RPMI7951 (cell line): Measurements from ENCODE around the gene PALMD. TPM values are rescaled to one million over a fixed set of nuclear protein-coding genes. Genes with fewer than 3 reads are reported as not detected.

Source experiments
- DNase-seq: peaks from one replicate; pipeline ENCODE4 v3.0.0-alpha.2; 2012; ENCODE audit warnings: low read depth
- total RNA-seq: library from RNA; depleted of rRNA; stranded (reverse); fragments of >200 nt; shearing (Covaris generic); gene quantifications from 2 replicates; pipeline ENCODE4 v1.2.3, GENCODE V29; 2014

Gene PALMD
- total RNA-seq, 1 experiment from 2014 or later = 1.3 TPM

DNA sequence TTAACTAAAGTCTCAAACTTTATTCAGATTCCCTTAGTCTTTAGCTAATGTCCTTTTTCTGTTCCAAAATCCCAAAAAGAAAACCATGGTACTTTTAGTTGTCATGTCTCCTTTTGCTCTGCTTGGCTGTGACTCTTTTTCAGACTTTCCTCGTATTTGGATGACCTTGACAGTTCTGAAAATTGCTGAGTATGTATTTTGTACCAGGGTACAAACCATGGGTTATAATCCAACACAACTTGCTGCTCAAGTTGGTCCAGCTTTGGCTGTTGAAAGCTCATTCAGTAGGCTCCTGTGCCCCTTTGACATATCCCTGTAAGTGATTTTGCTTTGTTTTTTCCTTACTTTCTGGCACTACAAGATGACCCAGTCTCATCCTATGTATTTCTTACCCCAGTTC lies 51.7 kb downstream of the PALMD start:
- no peak for DNase-seq

DNA sequence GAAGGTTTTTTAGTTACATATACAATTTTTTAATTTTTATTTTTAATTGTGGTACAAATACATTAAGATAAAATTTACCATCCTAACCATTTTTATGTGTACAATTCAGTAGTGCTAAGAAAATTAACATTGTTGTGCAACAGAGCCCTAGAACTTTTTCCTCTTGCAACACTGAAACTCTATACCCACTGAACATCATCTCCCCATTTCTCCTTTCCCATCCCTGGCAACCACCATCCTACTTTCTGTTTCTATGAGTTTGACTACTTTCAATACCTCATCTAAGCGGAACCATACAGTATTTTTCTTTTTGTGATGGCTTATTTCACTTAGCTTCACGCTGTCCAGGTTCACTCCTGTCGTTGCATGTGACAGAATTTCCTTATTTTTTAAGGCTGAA lies 54.1 kb downstream of the PALMD start:
- DNase-seq = no peak

DNA sequence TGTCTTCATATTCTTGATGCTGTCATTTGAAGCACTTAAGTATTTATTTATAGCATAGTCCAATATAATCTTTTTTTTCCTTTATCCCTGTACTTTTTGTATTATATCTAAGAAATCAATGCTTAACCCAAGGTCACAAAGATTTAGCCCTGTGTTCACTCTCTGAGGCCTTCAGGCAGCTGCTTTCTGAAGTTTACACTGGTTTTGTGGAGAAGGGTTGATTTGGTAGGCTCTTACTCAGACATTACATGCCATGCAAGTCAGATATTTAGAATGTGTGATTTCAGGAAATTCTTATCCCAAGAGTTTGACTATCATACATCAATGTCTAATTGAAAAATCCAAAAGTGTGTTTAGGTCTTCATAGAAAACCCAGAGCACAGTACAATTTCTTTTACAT lies 56.3 kb downstream of the PALMD start:
- DNase-seq = no peak

DNA sequence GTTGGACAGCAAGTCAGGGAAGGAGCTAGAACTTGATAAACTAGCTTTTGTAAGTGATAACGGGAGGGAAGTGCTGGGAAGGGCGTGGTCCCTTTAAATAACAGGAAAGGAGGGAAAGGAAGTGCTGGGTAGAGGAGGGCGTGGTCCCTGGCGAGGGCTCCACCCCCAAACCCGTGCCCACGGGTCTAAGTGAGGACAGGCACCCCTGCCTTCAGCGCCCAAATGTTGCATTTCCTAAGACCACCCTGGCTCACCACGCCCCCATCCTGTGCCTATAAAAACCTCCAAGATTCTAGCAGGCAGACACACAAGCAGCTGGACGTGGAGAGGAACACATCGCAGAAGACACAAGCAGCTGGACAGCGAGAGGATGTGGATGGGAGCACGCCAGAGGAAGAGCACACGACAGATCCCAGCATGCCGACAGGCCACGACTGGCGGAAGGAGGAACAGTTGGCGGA lies 58.5 kb downstream of the PALMD start:
- DNase-seq = no peak

DNA sequence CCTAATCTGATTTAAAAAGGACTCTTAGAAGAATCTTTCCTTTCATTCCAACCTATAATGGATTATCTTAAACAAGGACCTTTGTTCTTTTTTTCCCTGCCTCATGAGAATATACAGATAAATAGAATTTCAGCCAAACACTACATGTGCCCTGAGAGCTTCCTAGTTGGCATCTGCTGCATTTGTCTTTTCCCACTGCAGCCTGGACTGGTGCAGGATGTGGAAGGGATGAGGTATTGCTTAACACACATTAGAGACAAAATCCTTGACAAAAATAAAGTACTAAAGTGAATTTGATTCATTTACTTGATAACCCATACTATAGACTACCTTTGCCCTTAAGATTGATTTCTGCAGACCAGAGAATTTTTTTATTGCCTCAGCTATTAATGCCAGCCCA lies 59.5 kb downstream of the PALMD start:
- DNase-seq = no peak

DNA sequence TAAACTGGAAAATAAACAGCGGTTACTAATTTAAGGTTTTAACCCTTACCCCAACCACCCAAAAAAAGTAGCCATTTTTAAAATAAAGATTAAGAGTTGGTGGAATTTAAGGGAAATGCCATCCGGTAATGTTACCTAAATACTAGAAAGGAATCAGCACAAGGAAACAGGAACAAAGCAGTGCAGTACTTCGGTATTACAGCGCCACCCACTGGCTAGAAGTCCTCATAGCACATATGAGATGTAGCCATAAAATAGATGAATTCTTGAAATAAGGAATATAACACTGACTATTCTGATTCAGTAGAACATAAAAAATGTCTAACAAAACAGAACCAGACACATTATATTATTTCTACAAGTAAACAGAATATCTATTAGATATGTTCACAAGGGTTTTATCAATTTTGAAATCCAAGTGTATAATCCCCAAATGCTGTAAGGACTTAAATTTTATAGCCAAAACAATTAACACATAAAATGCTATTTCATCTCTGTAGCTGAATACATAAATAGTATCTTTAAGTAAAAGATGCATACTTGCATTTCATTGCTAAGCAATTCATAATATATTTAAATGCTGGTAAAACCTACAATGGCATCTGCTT lies 61.7 kb downstream of the PALMD start:
- DNase-seq = peak; percentile 55

DNA sequence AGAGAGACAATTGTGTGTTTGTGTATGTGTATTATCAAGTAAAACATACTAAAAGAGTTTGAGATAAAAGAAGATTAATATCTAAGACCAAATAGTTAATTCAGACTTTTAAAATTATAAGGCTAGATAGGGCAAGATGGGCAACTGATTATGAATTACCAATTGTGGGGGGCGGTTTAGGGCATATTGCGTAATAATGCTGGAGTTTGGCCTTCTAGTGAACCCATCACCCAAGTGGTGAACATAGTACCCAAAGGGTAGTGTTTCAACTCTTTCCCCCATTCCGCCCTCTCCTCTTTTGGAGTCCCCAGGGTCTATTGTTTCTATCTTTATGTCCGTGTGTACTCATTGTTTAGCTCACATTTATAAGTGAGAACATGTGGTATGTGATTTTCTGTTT lies 65.1 kb downstream of the PALMD start:
- no peak for DNase-seq

DNA sequence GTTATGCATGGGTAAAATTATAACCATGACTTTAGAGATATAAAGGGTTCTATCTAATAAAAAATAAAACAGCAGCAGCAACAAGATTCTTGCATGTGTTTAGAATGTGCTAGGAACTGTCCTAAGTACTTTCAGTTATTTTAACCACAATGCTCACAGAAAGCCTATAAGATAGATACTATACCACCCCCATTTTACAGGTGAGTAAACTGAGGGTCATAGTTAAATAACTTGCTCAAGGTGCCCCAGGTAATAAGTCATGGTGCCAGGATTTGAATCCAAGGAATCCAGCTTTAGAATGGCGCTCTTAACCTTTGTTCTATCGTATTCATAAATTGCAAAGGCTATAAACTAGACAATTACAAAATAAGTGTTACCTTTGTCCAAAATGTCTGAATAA lies 67.1 kb downstream of the PALMD start:
- DNase-seq = no peak

DNA sequence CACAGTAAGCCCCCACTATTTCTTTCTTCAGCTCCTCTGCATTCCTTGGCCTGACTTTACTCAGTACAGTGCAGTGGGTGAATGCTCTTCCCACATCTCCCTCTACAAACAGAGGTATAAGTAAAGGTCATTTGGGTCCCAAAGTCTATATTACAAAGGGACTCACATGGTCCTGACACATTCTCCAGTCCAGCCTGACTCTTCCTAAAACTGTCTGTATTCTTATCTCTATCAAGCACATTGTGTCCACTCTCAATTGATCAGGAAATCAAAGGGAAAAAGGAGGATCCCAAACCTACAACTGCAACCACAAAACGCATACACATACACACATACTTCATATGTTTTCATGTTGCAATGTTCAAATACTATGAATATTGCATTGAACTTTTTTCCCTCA lies 71.1 kb downstream of the PALMD start:
- DNase-seq = no peak

DNA sequence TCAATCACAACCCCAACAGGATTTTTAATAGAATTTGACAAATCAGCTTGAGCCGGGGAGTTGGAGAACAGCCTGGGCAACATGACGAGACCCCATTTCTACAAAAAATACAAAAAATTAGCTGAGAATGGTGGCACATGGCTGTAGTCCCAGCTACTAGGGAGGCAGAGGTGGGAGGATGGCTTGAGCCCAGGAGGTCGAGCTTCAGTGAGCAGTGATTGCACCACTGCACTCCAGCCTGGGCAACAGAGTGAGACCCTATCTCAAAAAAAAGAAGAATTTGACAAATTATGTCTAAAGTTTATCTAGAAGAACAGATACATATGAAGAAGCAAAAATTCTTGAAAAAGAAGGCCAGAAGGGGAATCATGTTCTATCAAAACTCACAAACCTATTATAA lies 77.3 kb downstream of the PALMD start:
- DNase-seq = no peak

DNA sequence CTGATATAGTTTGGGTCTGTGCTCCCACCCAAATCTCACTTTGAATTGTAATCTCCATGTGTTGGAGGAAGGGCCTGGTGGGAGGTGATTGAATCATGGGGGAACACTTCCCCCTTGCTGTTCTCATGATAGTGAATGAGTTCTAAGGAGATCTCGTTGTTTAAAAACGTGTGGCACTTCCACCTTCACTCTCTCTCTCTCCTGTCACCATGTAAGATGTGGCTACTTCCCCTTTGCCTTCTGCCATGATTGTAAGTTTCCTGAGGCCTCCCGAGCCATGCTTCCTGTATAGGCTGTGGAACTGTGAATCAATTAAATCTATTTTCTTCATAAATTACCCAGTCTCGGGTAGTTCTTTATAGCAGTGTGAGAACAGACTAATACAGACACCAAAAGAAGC lies 80.1 kb downstream of the PALMD start:
- DNase-seq = no peak

DNA sequence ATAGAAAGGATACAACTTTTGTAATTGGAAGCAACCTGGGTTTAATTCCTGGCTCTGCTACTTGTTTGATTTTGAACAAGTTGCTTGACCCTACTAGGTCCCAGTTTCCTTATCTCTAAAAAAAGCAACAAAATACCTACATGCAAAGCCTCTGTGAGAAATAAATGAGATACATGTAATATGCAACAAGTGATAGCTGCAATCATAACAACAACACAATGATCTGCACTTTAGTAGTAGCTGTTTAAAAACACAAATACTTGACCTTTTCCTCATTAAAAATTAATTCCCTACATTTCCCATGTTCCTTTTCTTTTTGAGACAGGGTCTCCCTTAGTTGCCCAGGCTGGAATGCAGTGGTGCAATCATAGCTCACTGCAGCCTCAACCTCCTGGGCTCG lies 80.5 kb downstream of the PALMD start:
- DNase-seq = no peak

DNA sequence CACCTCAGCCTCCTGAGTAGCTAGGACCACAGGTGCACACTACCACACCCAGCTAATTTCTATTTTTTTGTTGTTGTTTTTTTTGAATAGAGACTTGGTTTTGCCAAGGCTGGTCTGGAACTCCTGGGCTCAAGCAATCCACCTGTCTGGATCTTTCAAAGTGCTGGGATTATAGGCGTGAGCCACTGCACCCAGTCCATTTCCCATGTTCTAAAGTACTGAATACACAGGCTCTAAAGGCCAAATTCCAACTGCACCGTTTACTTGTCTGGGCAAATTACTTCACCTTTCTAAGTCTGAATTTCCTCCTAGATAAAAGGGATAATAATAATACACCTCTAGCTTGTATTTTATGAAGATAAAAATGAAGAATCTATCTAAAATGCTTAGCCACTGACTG lies 80.9 kb downstream of the PALMD start:
- no peak for DNase-seq

DNA sequence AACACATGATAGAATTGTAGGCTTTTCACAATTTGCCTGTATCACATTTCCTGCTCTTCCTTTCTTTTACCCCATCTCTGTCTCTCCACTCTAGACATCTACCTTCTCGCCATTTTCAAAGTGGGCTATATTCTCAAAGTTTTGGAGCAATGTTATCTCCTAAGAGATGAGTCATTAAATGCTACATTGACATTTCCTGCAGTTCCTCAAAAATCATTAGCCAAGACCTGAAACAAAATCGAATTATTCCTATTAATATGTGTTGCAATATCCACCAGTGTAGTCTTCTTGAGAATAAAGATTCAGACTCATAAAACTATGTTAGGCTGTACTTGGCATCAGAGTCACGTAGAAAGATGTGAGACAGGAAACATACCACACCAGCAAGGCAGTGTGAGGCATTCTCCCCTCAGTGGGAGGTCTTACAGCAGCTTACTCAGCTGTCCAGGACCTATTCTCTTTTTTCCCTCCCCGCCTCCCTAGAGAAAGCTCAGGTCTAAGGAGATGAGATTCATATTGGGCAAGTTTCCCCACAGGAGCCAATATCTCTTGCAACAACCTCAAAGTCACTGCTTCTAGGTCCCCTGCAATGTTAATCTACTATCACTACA lies 81.8 kb downstream of the PALMD start:
- no peak for DNase-seq

DNA sequence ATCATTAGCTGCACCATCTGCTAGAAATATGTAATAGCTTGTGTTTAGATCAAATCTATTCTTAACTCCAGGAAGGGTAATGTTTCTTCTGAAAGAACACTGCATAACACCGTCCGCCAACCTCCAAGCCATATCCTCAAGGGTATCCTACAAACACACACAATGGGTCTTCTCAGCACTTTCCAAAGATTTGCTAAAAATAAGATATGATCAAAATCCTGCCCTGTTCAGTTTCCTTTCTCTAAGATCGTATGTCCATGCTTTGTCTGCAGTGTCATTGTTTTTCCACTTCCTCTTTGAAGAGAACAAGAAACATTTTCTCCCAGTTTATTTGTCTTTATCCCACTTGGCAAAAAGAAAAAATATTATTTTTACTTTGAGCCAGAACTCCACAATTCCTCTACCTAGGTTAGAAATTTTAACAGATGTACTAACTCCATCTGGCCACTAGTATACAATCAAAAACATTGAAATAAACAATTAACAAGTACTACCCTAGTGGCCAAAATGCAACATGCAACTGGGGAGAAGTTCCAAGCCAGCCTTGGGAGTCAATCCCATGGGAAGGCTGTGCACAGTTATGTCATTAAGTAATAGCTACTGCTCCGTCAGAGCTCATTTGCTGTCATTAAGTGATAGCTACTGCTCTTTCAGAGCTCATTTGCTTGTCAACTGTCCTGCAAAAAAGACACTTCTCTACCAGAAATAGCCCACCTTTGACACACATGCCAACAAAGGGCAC lies 82.8 kb downstream of the PALMD start:
- peak; percentile 31 for DNase-seq

DNA sequence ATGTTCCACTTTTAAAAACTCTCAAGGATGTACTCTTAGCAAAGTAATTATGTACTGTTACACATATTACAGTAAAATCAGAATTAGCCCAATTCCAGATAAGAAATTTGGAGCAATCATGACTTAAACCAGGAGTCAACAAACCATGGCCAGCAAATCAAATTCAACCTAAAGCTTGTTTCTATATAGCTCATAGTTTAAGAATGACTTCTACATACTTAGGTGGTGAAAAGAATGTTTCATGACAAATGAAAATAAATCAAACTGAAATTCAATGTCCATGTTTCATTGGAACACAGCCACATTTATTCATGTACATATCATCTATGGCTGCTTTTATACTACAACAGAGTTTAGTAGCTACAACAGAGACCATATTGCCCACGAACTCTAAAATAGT lies 85.5 kb downstream of the PALMD start:
- DNase-seq = no peak

DNA sequence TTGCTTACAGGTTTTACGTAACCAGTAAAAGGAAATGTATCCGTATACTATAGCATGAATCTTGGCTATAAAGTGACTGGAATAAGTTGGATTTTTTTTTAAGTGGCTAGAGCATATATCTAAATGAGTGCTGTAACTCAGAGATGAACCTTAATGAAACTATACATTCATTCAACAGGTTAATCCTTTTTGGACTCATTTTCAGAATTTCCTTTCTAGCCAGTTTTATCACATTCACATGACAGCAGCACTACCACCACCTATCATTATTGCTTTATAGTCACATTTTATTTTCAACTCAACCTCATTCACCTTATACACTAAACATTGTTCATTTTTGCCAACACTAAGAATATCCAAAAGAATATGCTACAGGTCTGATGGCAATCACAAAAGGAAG lies 89.9 kb downstream of the PALMD start:
- no peak for DNase-seq

DNA sequence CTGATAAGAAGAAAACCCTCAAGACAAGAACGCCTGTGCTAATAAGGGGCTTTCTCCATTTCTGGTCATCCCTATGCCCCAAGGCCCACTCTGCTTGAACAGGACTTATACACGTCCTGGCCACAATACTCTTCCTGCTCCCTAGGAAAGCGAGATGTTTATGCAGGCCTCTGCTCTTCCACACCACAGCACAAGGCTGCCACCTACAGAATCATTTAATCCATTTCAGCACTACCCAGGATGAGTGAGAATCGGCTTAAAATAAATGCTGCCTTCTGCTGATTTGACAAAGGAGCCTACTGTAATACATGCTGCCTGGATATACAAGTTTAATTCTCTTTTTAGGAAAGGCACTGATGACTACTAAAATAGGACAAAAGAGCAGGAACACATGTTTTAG lies 91.1 kb downstream of the PALMD start:
- peak; percentile 58 for DNase-seq

DNA sequence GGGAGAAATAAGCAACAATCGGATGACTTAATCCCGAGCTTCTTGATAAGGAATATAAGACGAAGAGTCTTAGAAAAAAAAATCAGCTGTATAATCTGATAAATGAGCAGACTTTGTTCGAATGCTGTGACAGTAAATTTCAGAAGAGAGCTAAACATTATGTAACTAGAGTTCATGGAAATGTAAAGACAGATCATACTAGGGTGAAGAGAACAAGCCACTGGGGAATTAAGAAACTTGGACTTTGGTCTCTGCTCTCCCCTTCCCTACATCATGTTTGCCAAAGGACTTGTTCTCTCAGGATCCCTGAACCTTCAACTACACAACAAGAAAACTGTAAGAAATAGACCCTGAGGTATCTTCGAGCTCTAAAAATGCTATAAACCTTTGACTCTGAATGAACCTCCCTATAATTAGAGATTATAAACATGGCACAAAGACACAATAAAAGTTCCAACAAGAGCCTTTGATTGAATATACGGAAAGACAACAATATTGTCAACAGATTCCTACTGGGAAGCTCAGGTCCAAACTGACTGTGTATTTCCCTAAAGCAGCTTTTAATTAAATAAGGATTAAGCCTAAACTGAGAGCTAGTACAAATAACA lies 93.0 kb downstream of the PALMD start:
- DNase-seq = no peak

DNA sequence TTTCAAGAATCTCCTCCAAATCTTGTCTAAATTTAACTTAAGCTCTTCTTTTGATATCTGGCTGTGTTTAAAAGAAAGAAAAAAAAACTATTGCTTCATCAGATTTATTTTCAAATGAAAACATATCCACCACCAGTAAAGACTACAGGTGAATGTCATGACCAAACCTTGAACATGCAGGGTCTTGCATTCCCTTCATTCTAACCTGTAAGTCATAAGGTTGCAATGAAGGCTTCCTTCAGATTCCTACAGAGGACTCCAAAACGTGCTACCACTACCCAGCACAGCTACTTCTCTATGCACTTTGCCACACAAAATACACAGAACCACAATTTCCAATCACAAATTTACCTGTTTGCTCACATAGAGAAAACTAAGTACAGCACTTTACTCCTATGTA lies 94.2 kb downstream of the PALMD start:
- no peak for DNase-seq
